ENCODE data around the gene TPSG1.
"Not testable (repeated sequence)": the region's sequence is repeated elsewhere in the genome, so short reads cannot be mapped to it uniquely, and the experiment has no call there.

TPSG1 gene

DNA sequence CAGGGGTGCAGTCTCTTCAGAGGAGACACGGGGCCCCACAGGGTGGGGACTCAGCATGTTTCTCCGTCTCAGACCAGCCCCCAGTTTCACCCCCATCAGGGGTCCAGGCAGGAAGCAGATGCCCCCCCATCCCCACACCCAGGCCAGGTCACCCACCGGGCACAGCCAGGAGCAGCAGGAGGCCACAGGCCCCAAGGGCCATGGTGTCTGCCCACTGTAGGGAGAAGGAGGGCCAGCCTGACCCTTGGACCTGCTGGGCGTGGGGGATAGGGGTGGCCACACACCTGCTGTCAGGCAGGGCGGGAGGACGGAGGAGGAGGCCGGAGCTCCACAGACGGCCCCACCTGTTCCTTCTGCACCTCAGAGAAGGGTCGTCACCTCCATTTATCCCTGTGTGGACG lies at the start of gene TPSG1:
TPSG1 (minus strand) TSS at position 218 of the 401 bp plus-strand sequence; CDS start at position 202, 16 bp downstream.
- DNase-seq (ENCODE audit: low read depth, low spot score) = no peak

DNA sequence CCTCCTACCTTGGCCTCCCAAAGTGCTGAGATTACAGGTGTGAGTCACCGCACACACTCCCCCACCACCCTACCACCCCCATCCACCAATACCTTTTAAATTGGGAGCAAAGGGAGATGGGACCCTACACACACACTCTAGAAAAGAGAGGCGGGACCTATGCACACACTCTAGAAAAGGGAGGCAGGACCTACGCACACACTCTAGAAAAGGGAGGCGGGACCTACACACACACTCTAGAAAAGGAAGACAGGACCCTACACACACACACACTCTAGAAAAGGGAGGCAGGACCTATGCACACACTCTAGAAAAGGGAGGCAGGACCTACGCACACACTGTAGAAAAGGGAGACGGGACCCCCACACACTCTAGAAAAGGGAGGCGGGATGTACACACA lies 49.7 kb upstream of the TPSG1 start:
- DNase-seq (ENCODE audit: low read depth, low spot score) = no peak

GRCh38 chr16:1273816-1274215 lies 48.7 kb upstream of the TPSG1 start:
- no peak for DNase-seq (ENCODE audit: low read depth, low spot score)

DNA sequence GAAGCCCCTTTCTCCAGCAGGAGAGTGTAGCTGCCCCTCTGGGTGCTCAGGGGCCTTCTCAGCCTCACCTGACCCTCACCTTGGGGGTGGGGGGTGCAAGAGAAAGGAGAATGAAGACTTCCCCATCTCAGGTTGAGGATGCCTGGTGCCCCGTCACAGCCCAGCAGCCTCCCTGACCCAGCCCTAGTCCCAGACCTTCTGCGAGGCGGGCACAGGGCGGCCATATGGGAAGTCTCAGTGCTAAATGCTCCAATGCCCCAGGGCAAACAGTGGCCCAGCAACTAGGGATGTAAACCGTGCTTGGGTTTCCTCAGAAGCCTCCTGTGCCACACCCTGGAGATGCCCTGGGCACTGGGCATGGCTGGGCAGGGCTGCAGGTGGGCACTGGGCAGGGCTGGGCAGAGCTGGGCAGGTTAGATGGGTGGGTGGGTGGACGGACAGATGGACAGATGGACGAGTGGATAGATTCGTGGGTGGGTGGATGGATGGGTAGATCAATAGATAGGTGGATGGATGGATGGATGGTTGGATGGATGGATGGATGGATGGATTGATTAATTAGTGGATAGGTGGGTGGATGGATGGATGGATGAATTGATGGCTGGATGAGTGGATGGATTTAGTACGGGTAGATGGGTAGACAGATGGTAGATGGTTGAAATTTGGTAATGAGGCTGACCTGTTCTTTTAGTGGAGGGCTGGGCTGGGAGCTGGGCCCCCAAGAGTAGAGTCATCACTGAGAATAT lies 47.6 kb upstream of the TPSG1 start:
- DNase-seq (ENCODE audit: low read depth, low spot score) = no peak

- not testable (repeated sequence) for DNase-seq (ENCODE audit: low read depth, low spot score)
These were observed 46.8 kb upstream of the TPSG1 start for GRCh38 chr16:1271724-1272413.

- no peak for DNase-seq (ENCODE audit: low read depth, low spot score)
These were observed 46.3 kb upstream of the TPSG1 start for GRCh38 chr16:1271380-1271723.

- not testable (repeated sequence) for DNase-seq (ENCODE audit: low read depth, low spot score)
These were observed 44.4 kb upstream of the TPSG1 start for GRCh38 chr16:1269418-1269817.

DNA sequence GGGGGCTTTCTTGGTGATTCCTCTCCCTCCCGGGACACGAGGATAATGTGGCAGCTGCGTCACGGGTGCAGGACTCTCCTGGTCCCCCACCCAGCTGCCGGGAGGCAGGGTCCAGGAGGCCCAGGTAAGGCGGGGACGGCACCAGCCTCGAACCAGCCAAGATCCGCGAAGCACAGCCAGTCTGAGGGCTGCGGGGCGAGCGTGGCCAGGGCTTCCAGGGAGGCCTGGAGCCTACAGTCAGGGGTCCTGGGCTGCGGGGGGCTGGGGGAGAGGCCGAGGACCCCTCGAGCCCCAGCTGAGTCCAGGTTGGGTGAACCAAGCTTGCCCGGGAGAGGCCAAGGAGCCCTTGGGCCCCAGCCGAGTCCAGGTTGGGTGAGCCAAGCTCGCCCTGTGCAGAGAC lies 40.8 kb upstream of the TPSG1 start:
- DNase-seq (ENCODE audit: low read depth, low spot score) = no peak

DNA sequence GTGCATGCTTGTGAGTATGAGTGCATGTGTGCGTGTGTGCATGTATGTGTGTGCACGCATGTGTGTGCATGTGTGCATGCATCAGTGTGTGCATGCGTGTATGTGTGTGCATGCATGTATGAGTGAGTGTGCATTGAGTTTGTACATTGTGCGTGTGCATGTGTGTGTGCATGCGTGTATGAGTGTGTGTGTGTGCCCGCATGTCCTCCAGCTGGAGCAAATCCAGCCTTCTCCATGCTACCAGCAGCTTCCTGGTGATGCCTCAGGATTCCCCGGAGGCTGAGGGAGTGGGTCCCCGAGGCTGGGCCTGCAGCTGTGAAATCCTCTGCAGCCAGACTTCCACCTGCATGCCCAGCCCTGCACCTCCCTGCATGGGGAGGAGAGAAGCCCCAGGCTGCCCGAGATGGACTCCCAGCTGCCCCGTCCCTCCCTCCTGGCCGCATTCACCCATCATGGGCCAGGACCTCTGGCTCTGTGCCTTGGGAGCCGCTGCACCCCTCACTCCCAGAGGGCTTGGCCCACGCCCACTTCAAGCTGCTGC lies 40.1 kb upstream of the TPSG1 start:
- no peak for DNase-seq (ENCODE audit: low read depth, low spot score)

DNA sequence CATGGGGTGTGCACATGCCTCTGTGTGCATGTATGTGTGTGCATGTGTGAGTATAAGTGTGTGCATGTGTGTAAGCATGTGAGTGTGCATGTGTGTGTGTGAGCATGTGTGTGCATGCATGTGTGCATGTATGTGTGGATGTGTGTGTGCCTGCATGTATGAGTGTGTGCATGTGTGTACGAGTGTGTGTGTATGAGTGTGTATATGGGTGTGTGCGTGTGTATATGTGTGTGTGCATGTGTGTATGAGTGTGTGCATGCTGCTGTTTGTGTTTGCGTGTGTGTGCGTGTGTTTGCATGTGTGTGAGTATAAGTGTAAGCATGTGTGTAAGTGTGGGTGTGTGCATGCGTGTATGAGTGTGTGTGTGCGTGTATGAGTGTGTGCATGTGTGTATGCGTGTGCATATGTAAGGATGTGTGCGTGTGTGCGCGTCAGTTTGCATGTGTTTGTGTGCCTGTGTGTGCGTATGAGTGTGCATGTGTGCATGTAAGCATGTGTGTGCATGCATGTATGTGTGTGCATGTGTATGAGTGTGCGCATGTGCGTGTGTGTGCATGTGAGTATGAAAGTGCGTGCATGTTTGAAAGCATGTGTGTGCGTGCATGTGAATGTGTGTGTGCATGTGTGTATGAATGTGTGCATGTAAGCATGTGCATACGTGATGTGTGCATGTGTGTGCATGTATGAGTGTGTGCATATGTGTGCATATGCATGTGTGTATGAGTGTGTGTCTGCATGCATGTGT lies 39.4 kb upstream of the TPSG1 start:
- no peak for DNase-seq (ENCODE audit: low read depth, low spot score)

DNA sequence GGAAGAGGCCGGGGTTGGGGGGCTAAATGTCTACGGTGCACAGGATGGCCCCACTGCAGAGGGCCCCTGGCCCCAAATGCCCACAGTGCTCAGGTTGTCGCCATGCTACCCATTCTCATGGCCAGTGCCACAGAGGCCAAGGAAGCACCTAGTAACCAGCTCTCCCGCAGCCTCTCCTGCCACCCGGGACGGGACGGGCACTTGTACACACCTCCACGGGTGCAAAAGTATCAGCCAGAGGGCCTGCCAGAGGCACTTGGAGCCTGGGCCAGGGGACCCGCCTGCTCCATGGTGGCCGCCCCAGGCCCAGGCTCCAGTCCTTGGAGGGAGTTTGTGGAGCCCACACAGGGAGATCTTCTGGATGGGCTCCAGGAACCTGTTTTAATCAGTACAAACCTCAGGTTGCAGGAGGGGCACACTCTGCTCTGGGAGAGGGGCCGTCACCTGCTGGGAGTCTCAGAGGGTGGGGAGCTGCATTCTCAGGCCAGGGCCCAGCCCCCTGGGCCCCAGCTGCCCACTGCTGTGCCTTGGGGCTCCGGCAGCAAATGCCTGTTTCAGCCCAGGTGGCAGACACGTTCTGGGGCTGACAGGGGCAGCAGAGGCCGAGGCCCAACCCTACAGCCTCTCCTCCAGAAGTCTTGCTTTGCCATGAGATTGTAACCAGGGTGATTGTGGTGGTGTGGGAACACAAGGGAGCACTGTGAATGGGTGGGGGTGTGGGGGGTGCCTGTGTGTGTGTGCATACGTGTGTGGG lies 38.7 kb upstream of the TPSG1 start:
- DNase-seq (ENCODE audit: low read depth, low spot score) = no peak

DNA sequence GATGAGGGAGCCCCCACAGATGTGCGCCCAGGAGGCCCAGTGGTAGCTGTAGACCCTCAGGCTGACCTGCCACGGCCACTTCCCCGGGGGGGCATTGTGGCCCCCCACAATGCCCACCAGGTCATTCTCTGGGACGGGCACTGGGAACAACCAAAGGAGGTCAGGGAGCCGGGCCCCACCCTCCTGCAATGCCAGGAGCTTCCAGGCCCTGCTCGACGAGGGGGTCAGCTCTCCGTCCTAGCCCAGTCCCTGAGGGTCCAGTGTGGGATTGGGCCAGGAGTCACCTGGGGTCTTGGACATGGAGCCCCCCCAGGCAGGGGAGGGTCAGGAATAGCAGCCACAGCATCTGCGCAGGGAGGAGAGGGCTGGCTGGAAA lies 37.8 kb upstream of the TPSG1 start:
- DNase-seq (ENCODE audit: low read depth, low spot score) = no peak

DNA sequence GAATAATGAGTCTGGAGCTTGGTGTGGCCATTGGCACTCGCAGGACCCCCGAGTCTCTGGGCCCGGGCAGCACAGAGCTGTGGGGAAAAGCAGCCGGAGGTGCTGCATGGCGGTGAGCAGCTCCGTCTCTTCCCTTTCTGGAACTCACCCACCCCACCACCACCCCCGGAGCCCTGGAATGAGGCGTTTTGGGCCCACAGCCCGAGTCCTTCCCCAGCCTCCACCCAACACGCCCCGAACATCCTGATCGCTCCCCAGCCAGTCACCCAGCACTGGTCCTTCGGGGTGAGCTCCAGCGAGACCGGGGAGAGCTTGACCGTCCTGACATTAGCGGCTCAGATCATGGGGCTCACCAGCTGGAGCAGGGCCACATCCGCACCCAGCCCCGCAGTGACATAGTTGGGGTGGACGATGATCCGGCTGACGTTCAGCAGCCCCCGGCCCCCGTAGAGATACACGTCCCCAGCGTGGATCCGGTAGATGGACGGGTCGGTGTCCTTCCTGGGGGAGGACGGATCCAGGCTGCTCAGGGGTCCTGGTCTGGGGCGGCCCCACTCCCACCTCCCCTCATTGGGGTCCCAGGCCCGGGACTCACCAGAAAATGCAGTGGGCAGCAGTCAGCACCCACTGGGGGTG lies 37.3 kb upstream of the TPSG1 start:
- DNase-seq (ENCODE audit: low read depth, low spot score) = no peak

DNA sequence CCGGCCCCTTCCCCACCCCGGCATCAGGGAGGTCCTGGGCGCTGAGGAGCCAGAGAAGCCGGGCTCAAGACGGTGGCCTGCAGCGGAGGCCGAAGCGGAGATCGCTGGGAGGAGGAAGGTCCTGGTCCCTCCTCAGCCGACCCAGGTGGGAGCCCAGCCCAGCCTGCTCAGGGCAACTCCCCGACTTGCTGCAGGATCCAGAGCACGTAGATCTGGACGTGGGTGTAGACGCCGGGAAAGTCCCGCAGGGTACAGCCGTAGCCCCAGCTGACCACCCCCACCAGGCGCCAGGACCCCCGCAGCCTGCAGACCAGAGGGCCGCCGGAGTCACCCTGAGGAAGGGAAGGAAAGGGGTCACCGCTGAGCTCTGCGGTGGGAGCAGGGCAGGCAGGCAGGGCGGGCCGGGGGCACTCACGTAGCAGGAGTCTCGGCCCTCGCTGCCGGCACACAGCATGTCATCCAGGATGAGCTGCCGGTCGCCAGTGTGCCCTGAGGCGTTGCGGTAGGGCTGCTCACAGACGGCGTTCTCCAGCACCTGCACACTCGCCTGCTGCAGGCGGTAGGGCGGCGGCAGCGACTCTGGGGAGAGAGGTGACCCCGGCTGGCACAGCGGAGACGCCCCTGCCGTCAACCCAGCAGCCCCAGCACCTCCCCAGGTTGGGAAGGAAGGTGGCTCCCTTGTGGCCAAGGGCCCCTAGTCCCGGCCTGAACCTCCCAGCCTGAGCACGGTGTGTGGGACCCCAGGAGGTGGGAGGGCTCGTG lies 36.2 kb upstream of the TPSG1 start:
- peak; percentile 88 for DNase-seq (ENCODE audit: low read depth, low spot score)

GRCh38 chr16:1260101-1260680 lies 35.1 kb upstream of the TPSG1 start:
- no peak for DNase-seq (ENCODE audit: low read depth, low spot score)

DNA sequence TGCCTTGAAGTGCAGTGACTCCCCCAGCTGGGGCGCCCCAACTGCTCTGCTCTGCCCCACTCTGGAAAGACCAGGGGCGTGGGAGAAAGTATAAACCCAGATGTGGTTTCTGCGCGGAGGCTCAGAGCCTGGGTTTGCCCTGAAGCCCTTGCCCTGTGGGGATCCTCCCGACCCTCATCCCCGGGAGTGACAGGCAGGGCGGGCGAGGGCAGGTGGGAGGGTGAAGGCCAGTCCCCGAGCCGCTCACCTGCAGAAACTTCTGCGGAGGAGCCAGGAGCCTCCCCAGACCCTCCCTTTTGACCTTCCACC lies 34.6 kb upstream of the TPSG1 start:
- DNase-seq (ENCODE audit: low read depth, low spot score) = no peak

GRCh38 chr16:1258906-1259759 lies 34.1 kb upstream of the TPSG1 start:
- no peak for DNase-seq (ENCODE audit: low read depth, low spot score)

GRCh38 chr16:1258225-1258600 lies 33.1 kb upstream of the TPSG1 start:
- DNase-seq (ENCODE audit: low read depth, low spot score) = no peak

- DNase-seq (ENCODE audit: low read depth, low spot score) = no peak
These were observed 32.6 kb upstream of the TPSG1 start for GRCh38 chr16:1257561-1258224.
